Right hindlimb (tissue), 1 donor: ENCODE measurements around the gene IMPG1.

Experiments
- DNase-seq: peaks from one replicate; pipeline ENCODE4 v3.0.0-alpha.2; 2018

Gene IMPG1

GRCh38 chr6:76072562-76072961 is at the start of gene IMPG1:
TSS of gene IMPG1 (minus strand) at chr6:76072662. CDS start at chr6:76072488, 174 bp downstream.
- no peak for DNase-seq

GRCh38 chr6:76120302-76120701 is 47.8 kb upstream of the IMPG1 start:
- no peak for DNase-seq

GRCh38 chr6:76073281-76073680 is 819 bp upstream of the IMPG1 start:
- DNase-seq: no peak

- DNase-seq: no peak
Measured at GRCh38 chr6:76057469-76057868, 15.0 kb downstream of the IMPG1 start.

- no peak for DNase-seq
Measured at GRCh38 chr6:76052314-76052713, 20.1 kb downstream of the IMPG1 start.

GRCh38 chr6:76043690-76044089 is 28.8 kb downstream of the IMPG1 start:
- no peak for DNase-seq

- DNase-seq: no peak
Measured at GRCh38 chr6:76035713-76036112, 36.7 kb downstream of the IMPG1 start.

- DNase-seq: no peak
Measured at GRCh38 chr6:76026101-76026500, 46.4 kb downstream of the IMPG1 start.

GRCh38 chr6:76014626-76015530 is 57.6 kb downstream of the IMPG1 start:
- no peak for DNase-seq

GRCh38 chr6:76004202-76004601 is 68.3 kb downstream of the IMPG1 start:
- no peak for DNase-seq

GRCh38 chr6:76003686-76004085 is 68.8 kb downstream of the IMPG1 start:
- DNase-seq: no peak

- DNase-seq: no peak
Measured at GRCh38 chr6:76003113-76003512, 69.3 kb downstream of the IMPG1 start.

- no peak for DNase-seq
Measured at GRCh38 chr6:76000629-76001028, 71.8 kb downstream of the IMPG1 start.

- no peak for DNase-seq
Measured at GRCh38 chr6:75997696-75998095, 74.8 kb downstream of the IMPG1 start.

GRCh38 chr6:75993236-75994162 is 79.0 kb downstream of the IMPG1 start:
- DNase-seq: no peak

- DNase-seq: no peak
Measured at GRCh38 chr6:75991941-75992340, 80.5 kb downstream of the IMPG1 start.

GRCh38 chr6:75986935-75987334 is 85.5 kb downstream of the IMPG1 start:
- DNase-seq: no peak

- DNase-seq: no peak
Measured at GRCh38 chr6:75975904-75976303, 96.6 kb downstream of the IMPG1 start.

GRCh38 chr6:75970093-75970492 is 102.4 kb downstream of the IMPG1 start:
- no peak for DNase-seq

- DNase-seq: no peak
Measured at GRCh38 chr6:75968143-75968542, 104.3 kb downstream of the IMPG1 start.

GRCh38 chr6:75963569-75963968 is 108.9 kb downstream of the IMPG1 start:
- DNase-seq: no peak

- DNase-seq: no peak
Measured at GRCh38 chr6:75952128-75952527, 120.3 kb downstream of the IMPG1 start.

- DNase-seq: no peak
Measured at GRCh38 chr6:75947935-75948334, 124.5 kb downstream of the IMPG1 start.
